Erythroblast (primary cell): ENCODE data around the gene PCDH17.

Source experiments
- DNase-seq, 2 experiments: peaks; one replicate each; lab custom pipeline; 2025; lab: John Stamatoyannopoulos, UW
- GATA1 ChIP-seq: IDR thresholded peaks from 2 replicates; pipeline ENCODE4 v1.6.1; 2011; ENCODE audit warnings: low read depth, mild to moderate bottlenecking, control low read depth, low read length, moderate library complexity
- POLR2A ChIP-seq: IDR thresholded peaks from 2 replicates; pipeline ENCODE4 v1.6.1; 2011; ENCODE audit warnings: mild to moderate bottlenecking, low read length

The PCDH17 gene

DNA sequence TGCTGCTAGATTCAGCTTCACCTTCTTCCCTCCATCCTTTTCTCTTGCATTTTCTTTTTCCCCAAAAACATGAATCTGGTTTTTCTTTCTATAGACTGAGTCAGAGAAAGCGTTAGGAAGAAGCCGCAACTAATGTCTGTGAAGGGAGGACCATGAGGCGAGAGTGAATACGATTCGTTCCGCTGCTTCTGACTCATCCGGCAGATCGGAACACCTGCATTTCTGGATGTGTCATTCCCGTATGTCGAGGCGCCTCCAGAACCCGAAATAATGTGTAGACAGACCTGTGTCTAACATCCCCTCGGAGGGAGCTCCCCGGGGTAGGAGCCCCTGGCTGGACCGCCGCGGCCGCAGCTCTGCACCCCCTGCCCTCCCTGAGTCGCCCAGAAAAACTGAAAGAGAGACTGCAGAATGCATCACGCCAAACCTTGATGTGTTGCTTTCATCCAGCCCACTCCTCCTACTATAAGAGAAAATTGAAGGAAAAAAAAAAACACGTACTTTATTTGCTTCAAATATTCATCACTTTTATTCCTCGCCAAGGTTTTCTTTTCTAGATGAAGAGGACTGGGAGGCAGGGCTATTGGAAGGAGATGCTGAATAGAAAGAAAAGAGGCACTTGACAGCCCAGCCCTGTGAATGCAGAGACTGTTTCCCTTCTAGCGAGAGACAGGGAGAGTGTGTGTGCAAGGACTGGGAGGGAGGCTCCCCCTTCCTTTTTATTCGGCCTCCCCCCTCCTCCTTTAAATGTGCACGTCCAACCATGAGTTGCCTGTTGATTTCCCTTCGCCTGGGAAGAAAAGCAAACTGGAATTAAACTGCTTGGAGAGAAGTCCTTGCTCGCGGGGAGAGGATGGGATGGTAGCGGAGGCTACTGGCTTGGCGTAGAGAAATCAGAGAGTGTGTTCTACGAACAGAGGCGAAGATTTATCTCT is 616 bp upstream of the PCDH17 start:
- TF ChIP-seq POLR2A (no peak), GATA1 (no peak)
- DNase-seq: no peak

DNA sequence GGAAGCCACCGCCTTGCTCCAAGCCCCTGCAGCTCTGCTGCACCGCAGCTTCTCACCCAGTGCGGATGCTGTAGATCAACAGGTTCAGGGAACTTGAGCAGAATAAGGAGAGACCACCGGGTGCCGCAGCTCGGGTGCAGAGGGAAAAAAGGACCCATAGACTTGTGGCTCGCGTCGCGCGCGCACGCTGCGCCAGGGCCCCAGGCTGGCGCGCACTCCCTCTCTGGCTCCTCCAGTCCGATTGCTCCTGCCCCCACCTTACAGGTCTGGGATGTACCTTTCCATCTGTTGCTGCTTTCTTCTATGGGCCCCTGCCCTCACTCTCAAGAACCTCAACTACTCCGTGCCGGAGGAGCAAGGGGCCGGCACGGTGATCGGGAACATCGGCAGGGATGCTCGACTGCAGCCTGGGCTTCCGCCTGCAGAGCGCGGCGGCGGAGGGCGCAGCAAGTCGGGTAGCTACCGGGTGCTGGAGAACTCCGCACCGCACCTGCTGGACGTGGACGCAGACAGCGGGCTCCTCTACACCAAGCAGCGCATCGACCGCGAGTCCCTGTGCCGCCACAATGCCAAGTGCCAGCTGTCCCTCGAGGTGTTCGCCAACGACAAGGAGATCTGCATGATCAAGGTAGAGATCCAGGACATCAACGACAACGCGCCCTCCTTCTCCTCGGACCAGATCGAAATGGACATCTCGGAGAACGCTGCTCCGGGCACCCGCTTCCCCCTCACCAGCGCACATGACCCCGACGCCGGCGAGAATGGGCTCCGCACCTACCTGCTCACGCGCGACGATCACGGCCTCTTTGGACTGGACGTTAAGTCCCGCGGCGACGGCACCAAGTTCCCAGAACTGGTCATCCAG is 964 bp downstream of the PCDH17 start:
- DNase-seq: peak in 1 of 2 experiments; percentile 9
- no peak for TF ChIP-seq GATA1
- no peak for TF ChIP-seq POLR2A

DNA sequence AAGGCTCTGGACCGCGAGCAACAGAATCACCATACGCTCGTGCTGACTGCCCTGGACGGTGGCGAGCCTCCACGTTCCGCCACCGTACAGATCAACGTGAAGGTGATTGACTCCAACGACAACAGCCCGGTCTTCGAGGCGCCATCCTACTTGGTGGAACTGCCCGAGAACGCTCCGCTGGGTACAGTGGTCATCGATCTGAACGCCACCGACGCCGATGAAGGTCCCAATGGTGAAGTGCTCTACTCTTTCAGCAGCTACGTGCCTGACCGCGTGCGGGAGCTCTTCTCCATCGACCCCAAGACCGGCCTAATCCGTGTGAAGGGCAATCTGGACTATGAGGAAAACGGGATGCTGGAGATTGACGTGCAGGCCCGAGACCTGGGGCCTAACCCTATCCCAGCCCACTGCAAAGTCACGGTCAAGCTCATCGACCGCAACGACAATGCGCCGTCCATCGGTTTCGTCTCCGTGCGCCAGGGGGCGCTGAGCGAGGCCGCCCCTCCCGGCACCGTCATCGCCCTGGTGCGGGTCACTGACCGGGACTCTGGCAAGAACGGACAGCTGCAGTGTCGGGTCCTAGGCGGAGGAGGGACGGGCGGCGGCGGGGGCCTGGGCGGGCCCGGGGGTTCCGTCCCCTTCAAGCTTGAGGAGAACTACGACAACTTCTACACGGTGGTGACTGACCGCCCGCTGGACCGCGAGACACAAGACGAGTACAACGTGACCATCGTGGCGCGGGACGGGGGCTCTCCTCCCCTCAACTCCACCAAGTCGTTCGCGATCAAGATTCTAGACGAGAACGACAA is 1.8 kb downstream of the PCDH17 start:
- peak; percentile 37 to 47 for DNase-seq
- TF ChIP-seq POLR2A: no peak
- no peak for TF ChIP-seq GATA1

DNA sequence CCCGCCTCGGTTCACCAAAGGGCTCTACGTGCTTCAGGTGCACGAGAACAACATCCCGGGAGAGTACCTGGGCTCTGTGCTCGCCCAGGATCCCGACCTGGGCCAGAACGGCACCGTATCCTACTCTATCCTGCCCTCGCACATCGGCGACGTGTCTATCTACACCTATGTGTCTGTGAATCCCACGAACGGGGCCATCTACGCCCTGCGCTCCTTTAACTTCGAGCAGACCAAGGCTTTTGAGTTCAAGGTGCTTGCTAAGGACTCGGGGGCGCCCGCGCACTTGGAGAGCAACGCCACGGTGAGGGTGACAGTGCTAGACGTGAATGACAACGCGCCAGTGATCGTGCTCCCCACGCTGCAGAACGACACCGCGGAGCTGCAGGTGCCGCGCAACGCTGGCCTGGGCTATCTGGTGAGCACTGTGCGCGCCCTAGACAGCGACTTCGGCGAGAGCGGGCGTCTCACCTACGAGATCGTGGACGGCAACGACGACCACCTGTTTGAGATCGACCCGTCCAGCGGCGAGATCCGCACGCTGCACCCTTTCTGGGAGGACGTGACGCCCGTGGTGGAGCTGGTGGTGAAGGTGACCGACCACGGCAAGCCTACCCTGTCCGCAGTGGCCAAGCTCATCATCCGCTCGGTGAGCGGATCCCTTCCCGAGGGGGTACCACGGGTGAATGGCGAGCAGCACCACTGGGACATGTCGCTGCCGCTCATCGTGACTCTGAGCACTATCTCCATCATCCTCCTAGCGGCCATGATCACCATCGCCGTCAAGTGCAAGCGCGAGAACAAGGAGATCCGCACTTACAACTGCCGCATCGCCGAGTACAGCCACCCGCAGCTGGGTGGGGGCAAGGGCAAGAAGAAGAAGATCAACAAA is 2.6 kb downstream of the PCDH17 start:
- TF ChIP-seq POLR2A: no peak
- no peak for TF ChIP-seq GATA1
- DNase-seq: peak in 1 of 2 experiments; percentile 5

DNA sequence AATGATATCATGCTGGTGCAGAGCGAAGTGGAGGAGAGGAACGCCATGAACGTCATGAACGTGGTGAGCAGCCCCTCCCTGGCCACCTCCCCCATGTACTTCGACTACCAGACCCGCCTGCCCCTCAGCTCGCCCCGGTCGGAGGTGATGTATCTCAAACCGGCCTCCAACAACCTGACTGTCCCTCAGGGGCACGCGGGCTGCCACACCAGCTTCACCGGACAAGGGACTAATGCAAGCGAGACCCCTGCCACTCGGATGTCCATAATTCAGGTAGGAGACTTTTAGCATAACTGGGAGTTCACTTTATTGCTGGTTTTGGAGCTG is 3.3 kb downstream of the PCDH17 start:
- TF ChIP-seq POLR2A: no peak
- no peak for TF ChIP-seq GATA1
- no peak for DNase-seq

DNA sequence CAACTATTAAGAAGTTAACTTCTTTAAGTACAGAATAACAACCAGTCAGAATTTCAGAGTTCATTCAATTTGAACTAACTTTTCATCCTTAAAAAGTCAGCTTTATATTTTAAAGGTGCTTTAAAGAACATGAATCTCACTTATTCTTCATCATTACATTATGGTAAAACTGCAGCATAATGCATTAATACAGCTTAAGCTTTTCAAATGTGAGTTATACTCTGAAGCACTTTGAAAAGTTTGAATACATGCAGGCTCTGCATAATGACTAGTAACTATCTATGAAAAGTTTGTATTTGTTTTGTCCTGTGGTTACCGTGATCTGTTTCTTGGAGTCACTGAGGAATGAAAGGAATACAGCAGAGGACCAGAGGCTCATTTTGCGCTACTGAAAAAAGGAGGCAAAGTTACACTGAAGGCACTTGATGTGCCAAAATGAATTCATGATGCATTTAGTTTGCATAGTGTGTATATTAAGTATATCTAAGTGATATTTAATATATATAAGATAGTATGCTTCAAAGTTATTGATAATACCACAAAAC is 4.1 kb downstream of the PCDH17 start:
- DNase-seq: no peak
- TF ChIP-seq GATA1 (no peak), POLR2A (no peak)

DNA sequence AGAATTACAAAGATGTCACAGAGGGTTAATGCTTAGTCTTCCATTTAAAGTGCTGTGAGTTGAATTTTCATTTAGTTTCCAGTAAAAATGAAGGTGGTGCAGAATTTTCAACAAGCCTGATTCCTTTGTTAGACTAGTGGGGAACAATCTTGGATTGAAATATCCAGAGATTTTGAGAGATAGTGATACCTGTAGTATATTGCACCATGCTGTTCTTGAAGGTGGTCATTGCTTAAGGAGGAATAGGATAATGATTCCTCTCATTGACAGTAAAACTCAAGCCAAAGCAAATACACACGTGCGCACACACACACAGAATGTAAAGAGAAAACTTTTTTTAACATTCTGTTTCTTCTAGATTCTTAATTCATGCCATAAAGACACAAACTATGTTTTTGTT is 5.3 kb downstream of the PCDH17 start:
- no peak for TF ChIP-seq GATA1
- no peak for TF ChIP-seq POLR2A
- DNase-seq: no peak

DNA sequence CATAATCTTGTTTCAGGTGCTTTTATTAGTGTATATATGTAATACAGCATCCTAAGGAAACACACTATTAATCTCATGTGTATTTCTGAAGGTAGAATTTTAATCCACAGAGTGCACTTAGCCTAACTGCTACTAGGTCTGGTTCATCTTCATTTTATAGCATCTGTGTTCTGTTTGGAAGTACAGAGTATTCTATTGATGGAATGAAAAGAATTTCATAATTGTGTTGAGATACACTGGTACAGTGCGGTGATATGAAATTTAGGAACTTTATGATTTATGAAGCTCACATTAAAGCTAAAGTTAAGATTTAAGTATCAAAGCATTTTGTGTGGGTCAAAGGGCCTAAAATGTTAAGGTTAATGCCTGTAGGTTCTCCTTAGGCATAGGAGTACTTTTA is 6.0 kb downstream of the PCDH17 start:
- no peak for DNase-seq
- TF ChIP-seq POLR2A (no peak), GATA1 (no peak)

DNA sequence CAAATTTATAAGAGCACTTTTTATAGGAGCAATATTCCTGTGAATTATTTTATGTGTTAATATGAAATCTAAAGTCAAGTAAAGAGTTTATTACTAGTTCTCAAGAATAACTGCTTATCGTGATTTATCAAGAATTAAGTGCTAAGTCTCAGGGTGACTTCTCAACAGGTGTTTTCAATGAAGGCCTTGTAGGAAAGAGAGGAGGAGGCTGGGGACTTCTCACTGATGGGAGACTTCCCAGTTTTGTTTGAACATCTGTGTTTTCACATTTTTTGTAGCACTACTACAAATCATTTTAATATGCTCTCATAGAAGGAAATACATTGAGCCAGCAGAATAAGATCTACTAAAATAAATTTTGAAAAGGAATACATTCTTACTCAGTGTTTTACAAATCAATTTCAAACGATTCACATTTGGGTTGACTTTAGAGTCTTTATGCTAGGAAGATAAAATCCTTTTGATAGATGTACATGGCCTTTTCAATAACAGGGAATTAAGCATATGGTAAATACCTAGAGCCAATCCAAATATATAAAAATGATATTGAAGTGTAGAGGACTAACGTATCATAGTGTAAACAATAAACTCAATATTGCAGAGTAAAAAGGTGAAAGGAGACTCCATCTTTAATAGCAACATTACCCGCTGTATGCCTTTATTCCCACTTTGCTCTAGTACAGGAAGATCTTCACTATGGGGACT is 6.8 kb downstream of the PCDH17 start:
- DNase-seq: no peak
- TF ChIP-seq POLR2A (no peak), GATA1 (no peak)

DNA sequence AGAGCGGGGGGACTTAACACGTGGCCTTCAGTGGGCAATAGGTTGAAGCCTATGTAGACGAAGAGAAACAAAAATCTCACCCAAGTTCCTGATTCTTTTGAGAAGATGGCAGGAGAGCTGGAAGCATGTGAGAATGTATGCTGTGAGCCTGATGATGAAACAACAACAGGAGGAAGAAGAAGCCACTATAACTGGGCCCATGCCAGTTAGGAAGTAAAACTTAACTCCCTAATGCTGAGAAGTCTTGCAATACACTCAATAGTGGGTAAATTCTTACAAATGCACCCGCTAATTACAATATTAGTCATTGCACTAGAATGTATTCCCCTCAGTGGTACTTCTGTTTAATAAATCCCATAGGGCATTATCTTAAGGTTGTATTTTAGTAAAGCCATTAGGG is 9.1 kb downstream of the PCDH17 start:
- TF ChIP-seq POLR2A (no peak), GATA1 (no peak)

DNA sequence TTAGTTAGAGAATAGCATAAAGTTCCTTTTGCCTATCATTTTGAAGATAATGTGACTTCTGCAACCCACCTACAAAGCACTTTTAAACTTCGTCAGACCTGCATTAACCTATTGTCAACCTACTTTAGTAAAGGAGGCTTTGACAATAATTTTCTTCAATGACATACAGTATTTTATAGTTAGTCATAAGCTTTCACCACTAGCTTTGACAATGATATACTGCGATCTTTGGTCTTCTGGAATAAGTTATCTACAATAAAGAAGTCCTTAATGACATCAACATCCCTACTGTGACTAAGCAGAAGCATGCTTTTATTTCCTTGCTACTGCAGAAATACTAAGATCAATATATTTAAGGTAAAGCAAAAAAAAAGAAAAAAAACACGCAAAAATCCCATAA is 9.5 kb downstream of the PCDH17 start:
- no peak for DNase-seq
- TF ChIP-seq POLR2A: no peak
- TF ChIP-seq GATA1: no peak

More for the DNA sequence above, 9.1 kb downstream of the PCDH17 start:
- DNase-seq: no peak

DNA sequence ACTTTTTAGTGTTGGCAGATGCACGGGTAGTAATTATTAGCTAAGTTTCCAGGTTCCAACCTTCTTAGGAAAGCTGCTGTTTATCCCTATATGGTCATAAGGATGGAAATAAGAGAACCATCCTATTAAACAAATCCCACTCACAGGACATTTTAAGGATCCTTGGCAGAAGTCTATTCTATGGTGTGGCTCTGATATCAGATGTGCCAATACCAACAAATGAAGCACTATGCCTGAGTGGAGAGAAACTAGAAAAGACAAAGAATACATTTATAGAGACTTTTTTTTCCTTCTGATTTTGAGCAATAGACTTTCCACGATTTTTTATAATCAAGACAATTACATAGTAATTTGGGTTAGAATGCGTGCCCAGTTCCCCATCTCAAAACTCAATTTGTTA is 12.6 kb downstream of the PCDH17 start:
- TF ChIP-seq GATA1 (no peak), POLR2A (no peak)
- DNase-seq: no peak
